ENCODE data around the gene ST6GALNAC6. TPM values are rescaled to one million over a fixed set of nuclear protein-coding genes. Genes with fewer than 3 reads are reported as not detected.
A peak's percentile ranks its signal among the peaks of the same experiment; 100 is the strongest.

Gene ST6GALNAC6
- total RNA-seq, 1 experiment from 2014 or later, result 24.5 TPM

GRCh38 chr9:127905004-127905728 lies 5.8 kb upstream of the ST6GALNAC6 start:
- ChIA-PET POLR2A (interaction anchor here (1.5 kb wide), 1 partner anchor 31 kb away, joined by 3 read pairs; no protein-coding TSS in a partner anchor), CTCF (interaction anchor here (0.7 kb wide), 1 partner anchor 12 kb away, joined by 3 read pairs; the partner anchor contains the start of gene ST6GALNAC4), RAD21 (ENCODE audit: low non-redundant PET in 1 of 2, low total read pairs in 2 of 2, uncharacterized antibody in 2 of 2, unreplicated experiment in 2 of 2) (no interaction called here)
- Histone ChIP-seq H3K9me3 (ENCODE audit: control insufficient read depth in 1 of 2, insufficient read depth in 1 of 2, low read depth in 1 of 2, low read length in 2 of 2) (no peaks in the 10 kb centered on the region), H3K4me1 (ENCODE audit: control insufficient read depth in 1 of 2, insufficient read depth in 2 of 2, low read length in 2 of 2) (peaks cover 21 to 42% of the 10 kb centered on the region in 2 experiments), H2AFZ (ENCODE audit: low read depth, low read length, poor library complexity, severe bottlenecking) (no peak overlapping the region), H3K9ac (ENCODE audit: low read length) (no peak overlapping the region), H3K9me2 (ENCODE audit: insufficient read depth) (no peaks in the 10 kb centered on the region), H3K4me2 (ENCODE audit: low read length) (no peak overlapping the region), H3K27ac (ENCODE audit: low read depth, low read length) (peak overlapping the region; percentile 25; the same call in 1 of the 2 replicates), H4K20me1 (ENCODE audit: insufficient read depth) (no peaks in the 10 kb centered on the region), H3K36me3 (ENCODE audit: control insufficient read depth in 1 of 2, insufficient read depth in 2 of 2, low read length in 2 of 2) (peaks cover 3 to 15% of the 10 kb centered on the region in 2 experiments; a peak in 1 of 4 replicates), H3K4me3 (replicated peaks in 1 of 2; ENCODE audit: low read depth in 1 of 2, low read length in 2 of 2) (no peak overlapping the region), H3K27me3 (ENCODE audit: insufficient read depth, low read length) (no peaks in the 10 kb centered on the region), H3K79me2 (ENCODE audit: insufficient read depth, low read length) (no peaks in the 10 kb centered on the region)
- DNase-seq (ENCODE audit: low read depth, low spot score) (no peak), ATAC-seq (peak; percentile 25; the same call in 1 of the 2 replicates)
- intact Hi-C loops (cut with micrococcal nuclease), result no loop called here
- no TSS peak for BruUV-seq (replicated peaks)
- no peak for TF ChIP-seq ATF3 (IDR thresholded peaks at IDR 0.05)
- no peak for TF ChIP-seq REST (IDR thresholded peaks at IDR 0.05; ENCODE audit: low read depth)
- no peak for TF ChIP-seq CTCF (IDR thresholded peaks at IDR 0.05 in 2 of 3, conservative IDR thresholded peaks at IDR 0.05 in 1 of 3; ENCODE audit: borderline replicate concordance in 1 of 3, insufficient read depth in 1 of 3, low read depth in 2 of 3, low read length in 2 of 3)
- TF ChIP-seq SIN3A (IDR thresholded peaks at IDR 0.05; ENCODE audit: low read depth), result no peak
- no peak for TF ChIP-seq ZNF274 (IDR thresholded peaks at IDR 0.05; ENCODE audit: low read depth, low read length)
- TF ChIP-seq POLR2AphosphoS5 (IDR thresholded peaks at IDR 0.05; ENCODE audit: low read depth, low read length), result no peak
- no peak for TF ChIP-seq SP1 (IDR thresholded peaks at IDR 0.05; ENCODE audit: low read depth)
- TF ChIP-seq TCF7L2 (IDR thresholded peaks at IDR 0.05; ENCODE audit: borderline replicate concordance, extremely low read depth, insufficient read depth, insufficient read length), result no peak
- no peak for TF ChIP-seq MAX (IDR thresholded peaks at IDR 0.05)
- no peak for TF ChIP-seq EGR1 (IDR thresholded peaks at IDR 0.05; ENCODE audit: low read depth)
- TF ChIP-seq JUND (IDR thresholded peaks at IDR 0.05), result no peak
- no peak for TF ChIP-seq ZBTB33 (IDR thresholded peaks at IDR 0.05; ENCODE audit: extremely low read depth, insufficient replicate concordance, low read length)
- TF ChIP-seq ZFX (IDR thresholded peaks at IDR 0.05), result no peak
